Central memory CD4-positive, alpha-beta T cell (primary cell): ENCODE data around the gene ADCY9.
A peak's percentile ranks its signal among the peaks of the same experiment; 100 is the strongest.
"Not testable (repeated sequence)": the region's sequence is repeated elsewhere in the genome, so short reads cannot be mapped to it uniquely, and the experiment has no call there.

Experiments used
- DNase-seq: peaks from one replicate; pipeline ENCODE4 v3.0.0; 2022
- total RNA-seq, 3 experiments: gene quantifications; one replicate each; lab custom pipeline; 2026; lab: John Stamatoyannopoulos, UW

Gene ADCY9
- total RNA-seq: 14.8 to 24.2 (median 16.4) reads per million in 3 experiments

GRCh38 chr16:4116325-4117249, at the start of gene ADCY9:
Gene ADCY9, minus strand, starts transcription at chr16:4116442. Its CDS starts 1,000 bp downstream, at chr16:4115442.
- DNase-seq: peak; percentile 79

GRCh38 chr16:4160658-4161430, 44.6 kb upstream of the ADCY9 start:
- DNase-seq: no peak

GRCh38 chr16:4159726-4160125, 43.5 kb upstream of the ADCY9 start:
- DNase-seq: no peak

GRCh38 chr16:4158143-4159093, 42.2 kb upstream of the ADCY9 start:
- DNase-seq: no peak

GRCh38 chr16:4157376-4157825, 41.2 kb upstream of the ADCY9 start:
- no peak for DNase-seq

- DNase-seq: not testable (repeated sequence)
Observed at GRCh38 chr16:4156503-4156902, 40.3 kb upstream of the ADCY9 start.

GRCh38 chr16:4153364-4153763, 37.1 kb upstream of the ADCY9 start:
- not testable (repeated sequence) for DNase-seq

- DNase-seq: no peak
Observed at GRCh38 chr16:4152267-4152666, 36.0 kb upstream of the ADCY9 start.

GRCh38 chr16:4147236-4147635, 31.0 kb upstream of the ADCY9 start:
- DNase-seq: no peak

GRCh38 chr16:4142268-4142667, 26.0 kb upstream of the ADCY9 start:
- peak; percentile 79 for DNase-seq

- no peak for DNase-seq
Observed at GRCh38 chr16:4141604-4142003, 25.4 kb upstream of the ADCY9 start.

GRCh38 chr16:4140652-4141051, 24.4 kb upstream of the ADCY9 start:
- DNase-seq: no peak

GRCh38 chr16:4139968-4140367, 23.7 kb upstream of the ADCY9 start:
- no peak for DNase-seq

- DNase-seq: no peak
Observed at GRCh38 chr16:4138713-4139112, 22.5 kb upstream of the ADCY9 start.

GRCh38 chr16:4137438-4137837, 21.2 kb upstream of the ADCY9 start:
- no peak for DNase-seq

- no peak for DNase-seq
Observed at GRCh38 chr16:4136229-4136813, 20.1 kb upstream of the ADCY9 start.

GRCh38 chr16:4135537-4135936, 19.3 kb upstream of the ADCY9 start:
- no peak for DNase-seq

- no peak for DNase-seq
Observed at GRCh38 chr16:4133897-4134372, 17.7 kb upstream of the ADCY9 start.

- DNase-seq: no peak
Observed at GRCh38 chr16:4131621-4132020, 15.4 kb upstream of the ADCY9 start.

- no peak for DNase-seq
Observed at GRCh38 chr16:4124535-4125294, 8.5 kb upstream of the ADCY9 start.
